Naive thymus-derived CD8-positive, alpha-beta T cell (primary cell): ENCODE results near the gene MT1X. TPM values are rescaled to one million over a fixed set of nuclear protein-coding genes. Genes with fewer than 3 reads are reported as not detected.
"Not testable (repeated sequence)": the region's sequence is repeated elsewhere in the genome, so short reads cannot be mapped to it uniquely, and the experiment has no call there.

Source experiments
- ATAC-seq, 2 donors: fragments of 150-1000 bp; cut with Tn5 transposase in 1 of 2; sonication (Bioruptor Pico), chemical (Tn5 transposase) in 1 of 2; 1 replicate in 1 of 2; 2 replicates in 1 of 2; pipeline ENCODE4 v1.10.0; 2021; ENCODE audit warnings: mild to moderate bottlenecking in 2 of 2, moderate library complexity in 2 of 2
- POLR2A ChIA-PET: fragments of 350-600 bp; sonication (Branson Sonifier 250); formaldehyde crosslinking; loops from one replicate; lab custom pipeline; 2021; ENCODE audit warnings: antibody characterized with exemption; lab: Charles Lee
- DNase-seq, 10 donors: peaks; one replicate each; pipeline versions ENCODE4 v3.0.0 to v3.0.0-alpha.2; 2020 to 2022
- H3K27ac Mint-ChIP-seq, 10 donors: one replicate each; pipeline ENCODE4 v1.8.0; 2020 to 2022; ENCODE audit warnings: mild to moderate bottlenecking in 10 of 10, mixed read lengths in 10 of 10, moderate library complexity in 4 of 10, inconsistent platforms in 1 of 10
- H3K27me3 Mint-ChIP-seq, 5 donors: one replicate each; pipeline ENCODE4 v1.8.0; 2021 to 2022; ENCODE audit warnings: mixed read lengths in 5 of 5
- H3K36me3 Mint-ChIP-seq, 3 donors: one replicate each; pipeline ENCODE4 v1.8.0; 2020 to 2022; ENCODE audit warnings: mixed read lengths in 3 of 3, mild to moderate bottlenecking in 2 of 3, inconsistent platforms in 1 of 3
- H3K4me1 Mint-ChIP-seq, 4 donors: one replicate each; pipeline ENCODE4 v1.8.0; 2021 to 2022; ENCODE audit warnings: mixed read lengths in 4 of 4
- H3K4me3 Mint-ChIP-seq, 10 donors: one replicate each; pipeline ENCODE4 v1.8.0; 2020 to 2022; ENCODE audit warnings: mild to moderate bottlenecking in 10 of 10, mixed read lengths in 10 of 10, moderate library complexity in 6 of 10, inconsistent platforms in 1 of 10
- H3K9me3 Mint-ChIP-seq, 9 donors: one replicate each; pipeline ENCODE4 v1.8.0; 2020 to 2022; ENCODE audit warnings: mixed read lengths in 9 of 9, mild to moderate bottlenecking in 3 of 9, inconsistent platforms in 1 of 9, moderate library complexity in 1 of 9
- polyA plus RNA-seq, 3 donors: library from polyadenylated mRNA; unstranded; fragments of 300-500 nt; fragmentation: Illumina TruSeq; gene quantifications; one replicate each; pipeline ENCODE4 v1.2.3, GENCODE V29; 2021
- total RNA-seq, 8 experiments: library from RNA in 2 of 8; stranded (reverse) in 2 of 8; gene quantifications; one replicate each; pipeline ENCODE4 v1.2.3 and lab custom pipeline; 2021 to 2026

Gene MT1X
- total and polyA plus RNA-seq, 5 experiments from 2014 or later = 27.6 to 201 (median 185) TPM

- H3K4me3 Mint-ChIP-seq = peak overlapping the region; percentile 92 to 99 (median 97)
- peaks cover 25 to 49% (median 41%) of the 10 kb centered on the region in 4 donors for H3K4me1 Mint-ChIP-seq
These were observed 23.9 kb upstream of the MT1X start for GRCh38 chr16:56658327-56658875.

GRCh38 chr16:56662357-56663354 lies 19.6 kb upstream of the MT1X start:
- POLR2A ChIA-PET = interaction anchor here (0.7 to 4.8 kb wide), 10 partner anchors 9 to 55 kb away, joined by 3 to 33 read pairs (median 6); partner anchors contain the start of genes MT1X and MT2A

More at GRCh38 chr16:56658327-56658875, 23.9 kb upstream of the MT1X start:
- Mint-ChIP-seq H3K9me3 (no peaks in the 10 kb centered on the region), H3K27ac (peak overlapping the region; percentile 87 to 98 (median 97)), H3K27me3 (peaks cover 0 to 9% (median 0%) of the 10 kb centered on the region in 5 donors), H3K36me3 (peaks cover 0 to 3% (median 0%) of the 10 kb centered on the region in 3 donors)
- POLR2A ChIA-PET = interaction anchor here (1.0 to 2.4 kb wide), 5 partner anchors 10 to 53 kb away, joined by 3 to 11 read pairs (median 6); partner anchors contain the start of genes MT1X and MT2A
- DNase-seq = no peak
- no peak for ATAC-seq

GRCh38 chr16:56664506-56664905 lies 17.8 kb upstream of the MT1X start:
- POLR2A ChIA-PET = interaction anchor here (4.8 kb wide), 1 partner anchor 57 kb away, joined by 33 read pairs; the partner anchor contains the start of gene MT2A
- Mint-ChIP-seq H3K27me3 (peaks cover 17 to 46% (median 25%) of the 10 kb centered on the region in 5 donors), H3K4me1 (peaks cover 29 to 56% (median 39%) of the 10 kb centered on the region in 4 donors), H3K27ac (peak overlapping the region in 1 of 10 donors; percentile 73), H3K4me3 (peak overlapping the region in 1 of 10 donors; percentile 30), H3K9me3 (no peaks in the 10 kb centered on the region), H3K36me3 (peaks cover 0 to 19% (median 8%) of the 10 kb centered on the region in 3 donors)
- no peak for ATAC-seq
- no peak for DNase-seq

More at GRCh38 chr16:56662357-56663354, 19.6 kb upstream of the MT1X start:
- H3K9me3 Mint-ChIP-seq = no peaks in the 10 kb centered on the region
- ATAC-seq (peak; percentile 72 to 83), DNase-seq (peak in 3 of 10 donors; percentile 24 to 46 (median 43))
- peaks cover 24 to 56% (median 39%) of the 10 kb centered on the region in 4 donors for H3K4me1 Mint-ChIP-seq
- peaks cover 0 to 19% (median 8%) of the 10 kb centered on the region in 3 donors for H3K36me3 Mint-ChIP-seq
- H3K27ac Mint-ChIP-seq = peak overlapping the region; percentile 85 to 96 (median 92)
- peak overlapping the region; percentile 81 to 95 (median 90) for H3K4me3 Mint-ChIP-seq
- peaks cover 3 to 33% (median 6%) of the 10 kb centered on the region in 5 donors for H3K27me3 Mint-ChIP-seq

- POLR2A ChIA-PET = interaction anchor here (4.8 kb wide), 1 partner anchor 58 kb away, joined by 33 read pairs; the partner anchor contains the start of gene MT2A
- ATAC-seq, H3K4me3 Mint-ChIP-seq, DNase-seq, H3K9me3 Mint-ChIP-seq, H3K27ac Mint-ChIP-seq: not testable (repeated sequence)
- Mint-ChIP-seq H3K27me3 (peaks cover 21 to 50% (median 36%) of the 10 kb centered on the region in 5 donors), H3K36me3 (peaks cover 0 to 17% (median 8%) of the 10 kb centered on the region in 3 donors), H3K4me1 (peaks cover 28 to 52% (median 40%) of the 10 kb centered on the region in 4 donors)
These were observed 16.7 kb upstream of the MT1X start for GRCh38 chr16:56665286-56666261.

- ATAC-seq (peak; percentile 62 to 69), DNase-seq (no peak)
- peak within 1 kb of the TSS in 8 of 10 donors; percentile 34 to 65 (median 54) for H3K4me3 Mint-ChIP-seq
- no peaks in the 10 kb centered on the region for H3K9me3 Mint-ChIP-seq
- H3K36me3 Mint-ChIP-seq = peaks cover 0 to 17% (median 8%) of the 10 kb centered on the region in 3 donors
- peaks cover 27 to 56% (median 46%) of the 10 kb centered on the region in 5 donors for H3K27me3 Mint-ChIP-seq
- H3K4me1 Mint-ChIP-seq = peaks cover 15 to 35% (median 24%) of the 10 kb centered on the region in 4 donors
- H3K27ac Mint-ChIP-seq = no peak within 1 kb of the TSS
- POLR2A ChIA-PET = interaction anchor here (0.6 to 0.9 kb wide), 2 partner anchors 15 to 34 kb away, joined by 3 to 4 read pairs; partner anchors contain the start of gene MT1X
These were observed 14.4 kb upstream of the MT1X start, which contains the start of gene MT1G for GRCh38 chr16:56667581-56668571. Gene MT1G (minus strand): TSS chr16:56668065. CDS start chr16:56667993, 72 bp downstream.

- peak within 1 kb of the TSS in 2 of 10 donors; percentile 16 to 71 for H3K27ac Mint-ChIP-seq
- H3K36me3 Mint-ChIP-seq = peaks cover 0 to 17% (median 8%) of the 10 kb centered on the region in 3 donors
- peak within 1 kb of the TSS in 7 of 10 donors; percentile 24 to 62 (median 59) for H3K4me3 Mint-ChIP-seq
- ATAC-seq (peak; percentile 40 to 52), DNase-seq (no peak)
- peaks cover 16 to 31% (median 22%) of the 10 kb centered on the region in 4 donors for H3K4me1 Mint-ChIP-seq
- no peaks in the 10 kb centered on the region for H3K9me3 Mint-ChIP-seq
- POLR2A ChIA-PET = interaction anchor here (0.9 to 1.9 kb wide), 2 partner anchors 13 to 61 kb away, joined by 4 to 5 read pairs; partner anchors contain the start of genes MT1X and MT2A
- H3K27me3 Mint-ChIP-seq = peaks cover 27 to 59% (median 46%) of the 10 kb centered on the region in 5 donors
These were observed 13.0 kb upstream of the MT1X start, which contains the start of gene MT1H for GRCh38 chr16:56669005-56669839. Gene MT1H (plus strand): TSS chr16:56669814. CDS start chr16:56669885, 71 bp downstream.

- peaks cover 27 to 55% (median 46%) of the 10 kb centered on the region in 5 donors for H3K27me3 Mint-ChIP-seq
- no peak for ATAC-seq
- peak overlapping the region in 6 of 10 donors; percentile 12 to 62 (median 57) for H3K4me3 Mint-ChIP-seq
- no peaks in the 10 kb centered on the region for H3K9me3 Mint-ChIP-seq
- DNase-seq = no peak
- peaks cover 18 to 37% (median 26%) of the 10 kb centered on the region in 4 donors for H3K4me1 Mint-ChIP-seq
- POLR2A ChIA-PET = interaction anchor here (1.9 kb wide), 1 partner anchor 62 kb away, joined by 5 read pairs; the partner anchor contains the start of gene MT2A
- H3K27ac Mint-ChIP-seq = peak overlapping the region in 1 of 10 donors; percentile 71
- H3K36me3 Mint-ChIP-seq = peaks cover 0 to 13% (median 5%) of the 10 kb centered on the region in 3 donors
These were observed 12.2 kb upstream of the MT1X start for GRCh38 chr16:56669840-56670619.

- POLR2A ChIA-PET = interaction anchor here (1.9 kb wide), 1 partner anchor 62 kb away, joined by 5 read pairs; the partner anchor contains the start of gene MT2A
- Mint-ChIP-seq H3K4me3 (no peak overlapping the region), H3K27me3 (peaks cover 27 to 53% (median 46%) of the 10 kb centered on the region in 5 donors), H3K27ac (no peak overlapping the region), H3K36me3 (peaks cover 0 to 8% (median 4%) of the 10 kb centered on the region in 3 donors), H3K4me1 (peaks cover 22 to 43% (median 31%) of the 10 kb centered on the region in 4 donors), H3K9me3 (no peaks in the 10 kb centered on the region)
- ATAC-seq (no peak), DNase-seq (no peak)
These were observed 11.7 kb upstream of the MT1X start for GRCh38 chr16:56670620-56670934.

GRCh38 chr16:56671691-56672090 lies 10.6 kb upstream of the MT1X start:
- not testable (repeated sequence) for H3K9me3 Mint-ChIP-seq, H3K4me3 Mint-ChIP-seq, DNase-seq, H3K27ac Mint-ChIP-seq, ATAC-seq, H3K36me3 Mint-ChIP-seq
- Mint-ChIP-seq H3K4me1 (peaks cover 24 to 53% (median 36%) of the 10 kb centered on the region in 4 donors), H3K27me3 (peaks cover 25 to 46% (median 44%) of the 10 kb centered on the region in 5 donors)
- POLR2A ChIA-PET = interaction anchor here (0.6 to 1.0 kb wide), 2 partner anchors 28 to 41 kb away, joined by 3 to 4 read pairs; no protein-coding TSS in a partner anchor
